ENCODE measurements around the gene CTBS. TPM values are rescaled to one million over a fixed set of nuclear protein-coding genes. Genes with fewer than 3 reads are reported as not detected.

The CTBS gene
- total RNA-seq, 4 donors from 2014 or later, result 15.1 to 16.9 (median 15.5) TPM

DNA sequence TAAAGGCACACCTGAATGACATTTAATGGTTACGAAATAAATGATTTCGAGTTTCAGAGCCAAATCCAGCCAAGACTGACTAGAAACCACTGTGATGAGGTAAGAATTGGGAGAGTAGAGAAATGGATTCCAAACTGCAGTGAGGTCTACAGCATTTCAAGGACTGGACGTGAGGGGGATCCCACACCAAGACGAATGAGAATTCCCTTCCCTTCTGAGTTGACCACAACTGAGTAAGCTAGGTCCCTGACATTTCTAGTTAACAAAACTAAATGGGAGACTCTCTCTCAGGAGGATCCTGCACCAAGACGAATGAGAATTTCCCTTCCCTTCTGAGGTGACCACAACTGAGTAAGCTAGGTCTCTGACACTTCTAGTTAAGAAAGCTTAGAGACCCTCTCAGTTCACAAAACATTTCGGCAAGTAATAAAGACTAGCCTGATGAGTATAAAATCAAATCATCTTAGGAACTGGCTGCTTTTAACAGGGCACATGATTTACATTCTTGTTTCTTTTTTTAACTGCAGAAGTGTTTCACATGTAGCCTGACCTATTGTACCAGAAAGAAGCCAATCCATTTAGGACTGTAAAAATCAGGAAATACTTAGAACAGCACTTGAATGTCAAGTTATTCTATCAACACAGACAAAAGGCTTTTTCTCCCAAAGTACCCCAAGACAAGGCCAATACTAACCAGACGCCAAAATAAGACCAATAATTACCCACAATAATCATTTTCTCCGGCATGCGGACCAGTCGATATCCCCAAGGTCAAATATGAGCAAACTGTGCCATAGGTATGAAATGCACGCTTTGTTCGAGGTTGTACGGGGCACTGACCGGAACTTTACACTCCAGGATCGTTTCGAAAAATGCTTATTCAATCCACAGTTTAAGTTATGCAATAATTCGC lies 69.4 kb downstream of the CTBS start:
- intact Hi-C loops (cut with DNase I; ENCODE audit: low total_unique reads), result no loop called here
- 4 to 5% methylated on average over 17 of the region's 17 CpGs for WGBS, 2 donors

GRCh38 chr1:84502927-84503326 lies 71.3 kb downstream of the CTBS start:
- WGBS, 2 donors, result 34 to 44% methylated on average over 5 of the region's 5 CpGs
- intact Hi-C loops (cut with DNase I; ENCODE audit: low total_unique reads), result no loop called here
- TF ChIP-seq, protein P1, sequence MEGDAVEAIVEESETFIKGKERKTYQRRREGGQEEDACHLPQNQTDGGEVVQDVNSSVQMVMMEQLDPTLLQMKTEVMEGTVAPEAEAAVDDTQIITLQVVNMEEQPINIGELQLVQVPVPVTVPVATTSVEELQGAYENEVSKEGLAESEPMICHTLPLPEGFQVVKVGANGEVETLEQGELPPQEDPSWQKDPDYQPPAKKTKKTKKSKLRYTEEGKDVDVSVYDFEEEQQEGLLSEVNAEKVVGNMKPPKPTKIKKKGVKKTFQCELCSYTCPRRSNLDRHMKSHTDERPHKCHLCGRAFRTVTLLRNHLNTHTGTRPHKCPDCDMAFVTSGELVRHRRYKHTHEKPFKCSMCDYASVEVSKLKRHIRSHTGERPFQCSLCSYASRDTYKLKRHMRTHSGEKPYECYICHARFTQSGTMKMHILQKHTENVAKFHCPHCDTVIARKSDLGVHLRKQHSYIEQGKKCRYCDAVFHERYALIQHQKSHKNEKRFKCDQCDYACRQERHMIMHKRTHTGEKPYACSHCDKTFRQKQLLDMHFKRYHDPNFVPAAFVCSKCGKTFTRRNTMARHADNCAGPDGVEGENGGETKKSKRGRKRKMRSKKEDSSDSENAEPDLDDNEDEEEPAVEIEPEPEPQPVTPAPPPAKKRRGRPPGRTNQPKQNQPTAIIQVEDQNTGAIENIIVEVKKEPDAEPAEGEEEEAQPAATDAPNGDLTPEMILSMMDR (IDR thresholded peaks at IDR 0.05), result no peak
- TF ChIP-seq POLR2A (IDR thresholded peaks at IDR 0.05), result no peak

More for the DNA sequence above, 69.4 kb downstream of the CTBS start:
- no peak for DNase-seq (ENCODE audit: low spot score in 2 of 2)
- no peak for TF ChIP-seq POLR2A (IDR thresholded peaks at IDR 0.05)
- TF ChIP-seq, protein P1 (IDR thresholded peaks at IDR 0.05), result no peak
- peak overlapping the region; percentile 69 for H3K4me3 ChIP-seq (ENCODE audit: low read depth, poor library complexity, severe bottlenecking)

More at GRCh38 chr1:84502927-84503326, 71.3 kb downstream of the CTBS start:
- no peak for DNase-seq (ENCODE audit: low spot score in 2 of 2)
- no peak overlapping the region for H3K4me3 ChIP-seq (ENCODE audit: low read depth, poor library complexity, severe bottlenecking)

Other genes with a start within 250 kb of the CTBS start
- 1 to 10 TPM in 1 of 4 donors, under 1 TPM in 1, not detected in 2; 0.29 to 3.2 TPM for gene DNASE2B, start 176.0 kb downstream of the CTBS start, total RNA-seq
- 10 to 100 TPM; 30.8 to 46.0 (median 37.6) TPM for gene RPF1, start 95.2 kb downstream of the CTBS start, total RNA-seq
- under 1 TPM in 1 of 4 donors, not detected in 3; 0.13 TPM for gene SPATA1, start 68.1 kb downstream of the CTBS start, total RNA-seq
- gene GNG5, start 67.9 kb downstream of the CTBS start, total RNA-seq, result 10 to 100 TPM; 37.7 to 78.9 (median 58.6) TPM
- gene SSX2IP, start 116.0 kb upstream of the CTBS start, total RNA-seq, result 1 to 10 TPM; 6.7 to 9.3 (median 8.8) TPM